SK-N-SH treated with all-trans-retinoic acid at 6 μM for 48 hours (cell line): ENCODE results near the gene MYL3.

Source experiments
- ARNTL ChIP-seq: fragments of 450-650 bp; formaldehyde crosslinking; IDR thresholded peaks from 2 replicates; pipeline ENCODE4 v1.5.0; 2020; ENCODE audit warnings: low read depth, mild to moderate bottlenecking, moderate library complexity, borderline replicate concordance
- CREB5 ChIP-seq: fragments of 250-450 bp; sonication (Bioruptor Pico); IDR thresholded peaks from 2 replicates; pipeline ENCODE4 v1.5.1; 2020; ENCODE audit warnings: low read depth, mild to moderate bottlenecking, moderate library complexity
- ESRRG ChIP-seq: fragments of 250-450 bp; sonication (Bioruptor Pico); IDR thresholded peaks from 2 replicates; pipeline ENCODE4 v1.6.1; 2021; ENCODE audit warnings: mild to moderate bottlenecking
- ISL1 ChIP-seq: fragments of 250-450 bp; sonication (Bioruptor Pico); IDR thresholded peaks from 2 replicates; pipeline ENCODE4 v2.1.2; 2022; ENCODE audit warnings: mild to moderate bottlenecking, moderate library complexity
- PPARA ChIP-seq: fragments of 250-450 bp; sonication (Bioruptor Pico); IDR thresholded peaks from 2 replicates; pipeline ENCODE4 v1.5.0; 2020; ENCODE audit warnings: mild to moderate bottlenecking, borderline replicate concordance
- RARB ChIP-seq: fragments of 250-450 bp; sonication (Bioruptor Pico); IDR thresholded peaks from 2 replicates; pipeline ENCODE4 v1.8.0; 2021; ENCODE audit warnings: mild to moderate bottlenecking, moderate library complexity
- ZFP3 ChIP-seq: fragments of 250-450 bp; sonication (Bioruptor Pico); IDR thresholded peaks from 2 replicates; pipeline ENCODE4 v1.5.0; 2020; ENCODE audit warnings: mild to moderate bottlenecking, moderate library complexity
- ZNF565 ChIP-seq: fragments of 450-650 bp; formaldehyde crosslinking; conservative IDR thresholded peaks from 2 replicates; pipeline ENCODE4 v1.5.0; 2020; ENCODE audit warnings: low read depth, mild to moderate bottlenecking, moderate library complexity
- ZNF70 ChIP-seq: fragments of 450-650 bp; formaldehyde crosslinking; IDR thresholded peaks from 2 replicates; pipeline ENCODE4 v1.5.0; 2020; ENCODE audit warnings: mild to moderate bottlenecking, moderate library complexity

- no peak for TF ChIP-seq CREB5 (CRISPR knock-in tag)
- no peak for TF ChIP-seq ARNTL (CRISPR knock-in tag)
- TF ChIP-seq ISL1 (CRISPR knock-in tag), result no peak
- TF ChIP-seq ZNF565, result no peak
- no peak for TF ChIP-seq ZFP3 (CRISPR knock-in tag)
- no peak for TF ChIP-seq PPARA
- no peak for TF ChIP-seq ESRRG (CRISPR knock-in tag)
- TF ChIP-seq RARB (CRISPR knock-in tag), result no peak
- no peak for TF ChIP-seq ZNF70
Measured at GRCh38 chr3:46909535-46910161, 46.4 kb upstream of the MYL3 start.
